Daoy (cell line): ENCODE data around the gene DDX20. TPM values are rescaled to one million over a fixed set of nuclear protein-coding genes. Genes with fewer than 3 reads are reported as not detected.

Source experiments
- DNase-seq: peaks from one replicate; pipeline ENCODE4 v3.0.0-alpha.2; 2015; ENCODE audit warnings: low read depth
- total RNA-seq: library from RNA; depleted of rRNA; stranded (reverse); fragments of >200 nt; shearing (Covaris generic); gene quantifications from 2 replicates; pipeline ENCODE4 v1.2.3, GENCODE V29; 2014; rRNA removed

Gene DDX20, protein sequence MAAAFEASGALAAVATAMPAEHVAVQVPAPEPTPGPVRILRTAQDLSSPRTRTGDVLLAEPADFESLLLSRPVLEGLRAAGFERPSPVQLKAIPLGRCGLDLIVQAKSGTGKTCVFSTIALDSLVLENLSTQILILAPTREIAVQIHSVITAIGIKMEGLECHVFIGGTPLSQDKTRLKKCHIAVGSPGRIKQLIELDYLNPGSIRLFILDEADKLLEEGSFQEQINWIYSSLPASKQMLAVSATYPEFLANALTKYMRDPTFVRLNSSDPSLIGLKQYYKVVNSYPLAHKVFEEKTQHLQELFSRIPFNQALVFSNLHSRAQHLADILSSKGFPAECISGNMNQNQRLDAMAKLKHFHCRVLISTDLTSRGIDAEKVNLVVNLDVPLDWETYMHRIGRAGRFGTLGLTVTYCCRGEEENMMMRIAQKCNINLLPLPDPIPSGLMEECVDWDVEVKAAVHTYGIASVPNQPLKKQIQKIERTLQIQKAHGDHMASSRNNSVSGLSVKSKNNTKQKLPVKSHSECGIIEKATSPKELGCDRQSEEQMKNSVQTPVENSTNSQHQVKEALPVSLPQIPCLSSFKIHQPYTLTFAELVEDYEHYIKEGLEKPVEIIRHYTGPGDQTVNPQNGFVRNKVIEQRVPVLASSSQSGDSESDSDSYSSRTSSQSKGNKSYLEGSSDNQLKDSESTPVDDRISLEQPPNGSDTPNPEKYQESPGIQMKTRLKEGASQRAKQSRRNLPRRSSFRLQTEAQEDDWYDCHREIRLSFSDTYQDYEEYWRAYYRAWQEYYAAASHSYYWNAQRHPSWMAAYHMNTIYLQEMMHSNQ
- 52.7 and 64.6 TPM in 2 replicates for total RNA-seq

DNA sequence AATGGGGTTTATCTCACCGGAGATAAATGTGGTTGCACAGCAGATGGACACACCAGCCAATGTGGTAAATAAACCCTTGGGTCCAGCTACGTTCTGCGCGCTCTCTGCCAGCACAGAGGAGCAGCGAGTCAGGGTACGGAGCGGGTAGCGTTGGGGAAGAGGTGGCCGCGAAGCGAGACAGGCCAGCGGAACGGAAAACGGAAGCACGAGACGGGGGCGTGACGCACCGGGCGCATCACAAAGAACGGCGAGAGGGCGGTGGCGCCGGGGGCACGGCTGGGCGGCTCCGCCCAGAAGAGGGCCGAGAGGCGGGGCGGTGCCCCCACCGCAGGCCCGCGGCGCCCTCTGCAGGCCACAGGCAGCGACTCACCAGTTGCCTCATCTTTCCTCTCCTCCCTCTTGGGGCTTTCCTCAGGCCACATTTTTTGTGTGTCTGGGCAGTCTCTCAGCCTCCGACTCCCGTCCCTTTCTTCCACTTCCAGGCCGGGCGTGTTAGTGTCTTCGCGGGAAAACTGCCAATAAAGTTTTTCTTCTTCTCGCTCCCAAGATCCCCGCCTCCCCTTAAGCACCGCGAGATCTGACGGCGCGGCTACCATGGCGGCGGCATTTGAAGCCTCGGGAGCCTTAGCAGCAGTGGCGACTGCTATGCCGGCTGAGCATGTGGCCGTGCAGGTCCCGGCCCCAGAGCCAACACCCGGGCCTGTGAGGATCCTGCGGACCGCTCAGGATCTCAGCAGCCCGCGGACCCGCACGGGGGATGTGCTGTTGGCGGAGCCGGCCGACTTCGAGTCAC is at the start of gene DDX20:
Gene DDX20 (plus strand): TSS at position 571 of the 793 bp plus-strand sequence. CDS start 24 bp downstream, at position 595.
- peak; percentile 98 for DNase-seq

DNA sequence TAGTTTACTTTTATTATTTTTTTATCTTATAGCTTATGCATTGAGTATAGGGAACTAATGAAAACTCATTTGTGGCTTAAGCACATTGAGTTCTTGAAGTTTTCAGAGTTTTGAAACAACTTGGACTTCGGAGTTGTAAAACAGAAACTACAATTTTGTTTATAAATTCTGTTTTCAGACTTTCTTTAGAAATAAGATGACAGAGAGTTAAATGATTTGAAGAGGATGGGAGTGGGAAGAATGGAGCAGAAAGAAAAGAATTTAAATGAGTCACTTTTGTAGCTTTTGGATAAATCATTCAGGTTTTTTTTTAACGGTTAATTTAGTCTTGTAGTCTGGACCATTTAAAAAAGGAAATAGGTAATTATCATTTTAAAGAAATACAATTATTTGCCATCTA is 48.8 kb upstream of the DDX20 start:
- no peak for DNase-seq

DNA sequence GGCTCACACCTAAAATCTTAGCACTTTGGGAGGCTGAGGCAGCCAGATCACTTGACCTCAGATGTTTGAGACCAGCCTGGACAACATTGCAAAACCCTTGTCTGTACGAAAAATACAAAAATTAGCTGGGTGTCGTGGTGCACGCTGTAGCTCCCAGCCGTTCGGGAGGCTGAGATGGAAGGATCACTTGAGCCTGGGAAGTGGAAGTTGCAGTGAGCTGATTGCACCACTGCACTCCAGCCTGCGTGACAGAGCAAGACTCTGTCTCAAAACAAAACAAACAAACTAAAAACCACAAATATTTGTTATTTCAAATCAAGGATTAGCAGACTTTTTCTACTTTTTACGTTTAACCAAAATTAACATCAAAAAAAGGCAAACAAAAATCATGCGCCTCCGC is 47.8 kb upstream of the DDX20 start:
- no peak for DNase-seq

- DNase-seq, result no peak
Observed at GRCh38 chr1:111709986-111710385, 45.7 kb upstream of the DDX20 start.

GRCh38 chr1:111716333-111716732 is 39.4 kb upstream of the DDX20 start:
- no peak for DNase-seq

DNA sequence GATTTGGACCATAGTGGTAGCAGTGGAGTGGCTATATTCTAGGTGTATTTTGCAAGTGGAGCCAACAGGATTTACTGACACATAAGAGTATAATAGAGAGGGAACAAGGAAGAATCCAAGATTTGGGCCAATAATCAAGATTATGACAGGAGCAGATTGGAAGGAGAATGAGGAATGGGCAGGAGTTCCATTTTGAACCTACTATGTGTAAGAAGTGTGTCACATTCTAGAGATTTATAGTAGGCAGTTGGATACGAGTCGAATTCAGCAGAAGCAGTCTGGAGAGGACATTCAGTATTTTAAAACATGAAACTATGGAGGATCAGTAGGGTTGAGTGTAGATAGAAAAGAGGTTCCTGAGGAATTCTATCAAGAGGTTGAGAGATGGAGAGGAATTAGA is 38.3 kb upstream of the DDX20 start:
- no peak for DNase-seq

- no peak for DNase-seq
Observed at GRCh38 chr1:111719135-111719534, 36.6 kb upstream of the DDX20 start.

DNA sequence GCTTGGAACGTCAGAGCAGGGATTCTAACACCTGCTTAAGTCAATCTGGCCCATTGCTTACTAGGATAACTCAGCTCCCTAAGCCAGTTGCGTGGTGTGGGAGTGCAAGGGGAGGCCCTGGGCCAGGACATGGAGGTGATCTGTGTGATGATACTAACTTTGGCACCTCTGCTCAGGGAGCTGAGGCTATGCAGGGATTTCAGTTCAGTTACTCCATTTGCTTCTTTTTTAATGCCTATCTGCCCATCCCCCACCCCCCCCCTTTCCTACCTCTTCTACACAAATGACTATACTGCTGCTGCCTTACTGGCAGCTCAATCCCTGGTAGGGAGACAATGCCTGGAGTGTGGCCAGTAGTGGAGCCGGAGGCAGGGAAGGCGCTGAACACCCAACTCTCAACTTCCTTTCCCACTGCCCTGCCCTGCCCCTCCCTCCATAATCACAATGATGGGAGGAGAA is 36.0 kb upstream of the DDX20 start:
- DNase-seq, result no peak

GRCh38 chr1:111720274-111720976 is 35.3 kb upstream of the DDX20 start:
- DNase-seq, result no peak

DNA sequence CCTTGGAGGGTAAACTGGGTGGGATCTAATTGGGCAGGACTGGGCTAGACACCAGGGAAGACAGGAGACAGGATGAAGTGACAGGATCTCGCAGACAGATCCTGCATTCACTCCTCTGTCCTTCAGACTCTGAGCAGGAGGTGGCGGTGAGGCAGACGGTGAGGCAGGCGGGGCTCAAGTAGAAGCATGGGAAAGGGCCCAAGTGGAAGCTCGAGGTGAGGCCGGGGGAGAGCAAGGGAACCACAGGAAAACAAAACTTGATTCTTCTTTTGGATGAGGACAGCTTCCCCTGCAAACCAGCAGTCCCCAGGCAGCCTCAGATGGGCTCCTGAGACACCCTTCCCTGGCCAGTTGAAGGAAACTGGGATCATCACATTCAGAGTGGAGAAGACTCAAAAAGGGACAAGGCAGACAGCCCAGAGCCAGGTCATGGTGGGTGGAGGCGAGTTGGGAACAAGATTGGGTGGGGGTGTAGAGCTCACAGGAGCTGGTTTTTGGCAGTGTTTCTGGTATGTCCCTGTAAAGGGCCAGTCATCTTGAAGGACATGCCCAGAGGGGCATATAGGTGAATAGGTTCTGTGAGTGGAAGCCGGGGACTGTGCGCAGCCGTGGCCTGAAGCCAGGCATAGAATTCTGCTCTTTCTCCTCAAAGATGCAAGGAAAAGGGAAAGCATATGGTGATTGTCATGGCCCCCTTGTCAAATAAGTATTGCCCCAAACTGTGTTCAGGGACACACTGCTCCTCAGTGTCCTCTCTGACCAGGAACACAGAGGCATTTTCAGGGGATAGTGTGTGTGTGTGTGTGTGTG is 34.5 kb upstream of the DDX20 start:
- no peak for DNase-seq

DNA sequence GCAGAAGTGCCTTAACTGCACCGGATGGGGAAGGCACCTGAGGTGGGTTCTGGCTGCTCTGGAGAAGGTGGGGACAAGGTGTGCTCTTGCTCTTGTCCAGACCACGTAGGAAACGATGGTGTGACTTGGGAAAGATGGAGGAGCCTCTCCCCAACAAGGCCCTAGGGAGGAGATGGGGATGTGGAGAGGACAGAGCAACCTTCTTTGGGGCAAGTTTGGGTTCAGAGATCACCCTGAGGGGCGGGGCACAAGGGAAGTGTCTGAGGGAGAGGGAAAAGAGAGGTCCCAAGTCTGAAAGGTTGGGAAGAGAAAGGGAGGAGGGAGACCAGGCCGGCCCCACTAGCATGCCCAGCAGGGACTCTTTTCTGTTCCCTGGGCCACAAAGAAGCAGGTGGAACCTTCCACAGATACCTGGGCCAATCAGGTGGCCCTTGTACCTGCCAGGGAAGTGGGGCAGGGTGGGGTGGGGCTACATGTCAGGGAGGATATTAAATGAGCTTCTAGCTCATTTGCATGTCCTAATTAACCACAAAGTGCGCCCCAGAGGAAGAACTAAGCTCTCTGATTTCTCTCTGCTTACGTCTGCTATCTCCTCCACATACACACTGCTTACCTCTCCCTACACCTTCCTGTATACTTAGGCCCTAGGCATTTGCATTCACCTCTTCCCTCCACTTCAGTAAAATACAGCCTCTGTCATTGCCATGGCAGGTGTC is 32.5 kb upstream of the DDX20 start:
- DNase-seq, result no peak

- DNase-seq, result no peak
Observed at GRCh38 chr1:111723871-111724270, 31.8 kb upstream of the DDX20 start.

- DNase-seq, result no peak
Observed at GRCh38 chr1:111725192-111725591, 30.5 kb upstream of the DDX20 start.

GRCh38 chr1:111727056-111727455 is 28.6 kb upstream of the DDX20 start:
- no peak for DNase-seq

GRCh38 chr1:111729271-111729921 is 26.3 kb upstream of the DDX20 start:
- DNase-seq, result no peak

- no peak for DNase-seq
Observed at GRCh38 chr1:111729946-111730681, 25.6 kb upstream of the DDX20 start.

- DNase-seq, result no peak
Observed at GRCh38 chr1:111730706-111731105, 25.0 kb upstream of the DDX20 start.

GRCh38 chr1:111731956-111732355 is 23.7 kb upstream of the DDX20 start:
- DNase-seq, result no peak

- no peak for DNase-seq
Observed at GRCh38 chr1:111732718-111733117, 23.0 kb upstream of the DDX20 start.
